GM19324 (cell line): ENCODE measurements around the gene LGALS4.
"Not testable (repeated sequence)": the region's sequence is repeated elsewhere in the genome, so short reads cannot be mapped to it uniquely, and the experiment has no call there.

Source experiments
- ATAC-seq: cut with Tn5 transposase; IDR thresholded peaks from one replicate; pipeline ENCODE4 v1.9.1; 2021; ENCODE audit warnings: mild to moderate bottlenecking, moderate library complexity; ENCODE audit not compliant: unreplicated experiment, low FRiP score

LGALS4 gene

GRCh38 chr19:38826856-38827551 lies 14.3 kb upstream of the LGALS4 start:
- no peak for ATAC-seq

GRCh38 chr19:38825936-38826335 lies 13.2 kb upstream of the LGALS4 start:
- not testable (repeated sequence) for ATAC-seq

GRCh38 chr19:38821230-38821825 lies 8.6 kb upstream of the LGALS4 start:
- not testable (repeated sequence) for ATAC-seq

GRCh38 chr19:38819231-38819920 lies 6.6 kb upstream of the LGALS4 start:
- ATAC-seq: no peak

GRCh38 chr19:38817081-38817480 lies 4.3 kb upstream of the LGALS4 start:
- ATAC-seq: no peak

GRCh38 chr19:38816131-38816750 lies 3.5 kb upstream of the LGALS4 start:
- ATAC-seq: no peak

- ATAC-seq: no peak
Observed at GRCh38 chr19:38815059-38816001, 2.6 kb upstream of the LGALS4 start.

- not testable (repeated sequence) for ATAC-seq
Observed at GRCh38 chr19:38813932-38814331, 1.2 kb upstream of the LGALS4 start.

GRCh38 chr19:38813323-38813722 lies 578 bp upstream of the LGALS4 start:
- no peak for ATAC-seq

GRCh38 chr19:38812009-38812840 lies 520 bp downstream of the LGALS4 start:
- ATAC-seq: no peak

GRCh38 chr19:38809592-38810252 lies 3.0 kb downstream of the LGALS4 start:
- ATAC-seq: no peak

- ATAC-seq: no peak
Observed at GRCh38 chr19:38808741-38809140, 4.0 kb downstream of the LGALS4 start.

- ATAC-seq: not testable (repeated sequence)
Observed at GRCh38 chr19:38807374-38808098, 5.2 kb downstream of the LGALS4 start.

GRCh38 chr19:38806371-38806770 lies 6.4 kb downstream of the LGALS4 start:
- ATAC-seq: no peak

- no peak for ATAC-seq
Observed at GRCh38 chr19:38805180-38805579, 7.6 kb downstream of the LGALS4 start.

- no peak for ATAC-seq
Observed at GRCh38 chr19:38803543-38803942, 9.2 kb downstream of the LGALS4 start.

GRCh38 chr19:38801359-38802095 lies 11.2 kb downstream of the LGALS4 start:
- no peak for ATAC-seq
